DMS114 treated with DMSO at 0.1 percent for 48 hours (cell line): Measurements from ENCODE around the gene PTPN23.

Source experiments
- DNase-seq: peaks from one replicate; lab custom pipeline; 2025; ENCODE audit not compliant: unreplicated experiment; lab: John Stamatoyannopoulos, UW

Gene PTPN23

GRCh38 chr3:47405820-47406761 is 25.3 kb downstream of the PTPN23 start:
- DNase-seq: no peak

DNA sequence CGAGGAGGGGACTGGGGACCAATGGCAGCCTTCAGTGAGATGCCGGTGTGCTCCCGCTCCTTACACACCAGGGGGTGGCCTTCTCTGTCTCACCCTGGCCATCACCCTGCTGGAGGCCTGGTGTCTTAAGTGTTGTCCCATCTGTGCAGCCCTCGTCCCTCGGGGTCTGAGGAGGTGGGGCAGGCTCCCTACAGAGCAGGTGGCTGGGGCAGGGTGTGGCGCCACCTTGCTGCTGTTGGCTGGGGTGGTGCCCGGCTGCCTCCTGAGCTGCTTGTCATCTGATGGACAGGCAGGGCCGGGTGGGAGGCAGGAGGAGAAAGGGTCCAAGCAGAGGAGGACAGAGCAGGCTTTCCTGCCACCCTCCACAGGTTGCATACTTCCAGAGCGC is 25.9 kb downstream of the PTPN23 start:
- DNase-seq: no peak

- no peak for DNase-seq
These were observed 26.4 kb downstream of the PTPN23 start for GRCh38 chr3:47407237-47407636.

DNA sequence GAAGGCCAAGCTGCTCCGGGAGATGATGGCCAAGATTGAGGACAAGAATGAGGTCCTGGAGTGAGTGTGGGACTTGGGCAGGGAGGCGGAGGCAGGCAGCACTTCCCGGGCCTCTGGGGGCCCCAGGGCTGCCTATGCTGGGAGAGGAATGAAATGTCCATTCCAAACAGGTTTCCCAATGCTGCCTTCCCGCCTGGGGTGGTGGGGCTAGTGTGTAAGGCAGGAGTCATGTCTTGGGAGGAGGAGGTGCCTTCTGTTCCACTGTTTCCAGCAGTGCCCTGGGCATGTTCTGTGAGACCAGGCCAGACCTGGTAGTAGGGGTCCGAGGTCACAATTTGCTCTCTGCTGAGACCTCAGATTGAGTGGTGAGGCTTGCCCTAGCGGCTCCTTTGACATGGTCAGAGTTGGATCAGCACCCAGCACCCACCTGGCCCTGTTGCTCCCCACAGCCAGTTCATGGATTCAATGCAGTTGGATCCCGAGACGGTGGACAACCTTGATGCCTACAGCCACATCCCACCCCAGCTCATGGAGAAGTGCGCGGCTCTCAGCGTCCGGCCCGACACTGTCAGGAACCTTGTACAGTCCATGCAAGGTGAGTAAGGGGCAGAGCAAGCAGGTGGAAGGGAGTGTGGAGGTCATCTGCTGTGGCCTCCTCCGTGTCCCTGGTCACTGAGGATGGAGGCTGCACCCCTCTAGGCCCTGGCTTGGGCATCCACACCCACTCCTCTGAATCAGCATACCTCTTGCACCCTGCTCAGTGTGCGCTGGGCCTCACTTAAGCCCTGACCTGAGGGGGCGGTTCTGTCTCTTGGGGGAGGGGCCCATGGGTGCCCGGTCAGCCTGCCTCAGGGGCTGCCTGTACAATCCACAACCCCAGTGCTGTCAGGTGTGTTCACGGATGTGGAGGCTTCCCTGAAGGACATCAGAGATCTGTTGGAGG is 27.3 kb downstream of the PTPN23 start:
- DNase-seq: no peak

DNA sequence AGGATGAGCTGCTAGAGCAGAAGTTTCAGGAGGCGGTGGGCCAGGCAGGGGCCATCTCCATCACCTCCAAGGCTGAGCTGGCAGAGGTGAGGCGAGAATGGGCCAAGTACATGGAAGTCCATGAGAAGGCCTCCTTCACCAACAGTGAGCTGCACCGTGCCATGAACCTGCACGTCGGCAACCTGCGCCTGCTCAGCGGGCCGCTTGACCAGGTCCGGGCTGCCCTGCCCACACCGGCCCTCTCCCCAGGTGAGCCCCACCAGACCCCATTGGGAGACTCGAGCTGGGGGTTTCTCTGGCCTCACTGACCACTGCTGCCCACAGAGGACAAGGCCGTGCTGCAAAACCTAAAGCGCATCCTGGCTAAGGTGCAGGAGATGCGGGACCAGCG is 28.0 kb downstream of the PTPN23 start:
- DNase-seq: no peak

GRCh38 chr3:47409284-47409683 is 28.5 kb downstream of the PTPN23 start:
- DNase-seq: no peak

GRCh38 chr3:47409688-47410416 is 29.0 kb downstream of the PTPN23 start:
- DNase-seq: no peak

GRCh38 chr3:47410417-47410720 is 29.5 kb downstream of the PTPN23 start:
- DNase-seq: no peak

DNA sequence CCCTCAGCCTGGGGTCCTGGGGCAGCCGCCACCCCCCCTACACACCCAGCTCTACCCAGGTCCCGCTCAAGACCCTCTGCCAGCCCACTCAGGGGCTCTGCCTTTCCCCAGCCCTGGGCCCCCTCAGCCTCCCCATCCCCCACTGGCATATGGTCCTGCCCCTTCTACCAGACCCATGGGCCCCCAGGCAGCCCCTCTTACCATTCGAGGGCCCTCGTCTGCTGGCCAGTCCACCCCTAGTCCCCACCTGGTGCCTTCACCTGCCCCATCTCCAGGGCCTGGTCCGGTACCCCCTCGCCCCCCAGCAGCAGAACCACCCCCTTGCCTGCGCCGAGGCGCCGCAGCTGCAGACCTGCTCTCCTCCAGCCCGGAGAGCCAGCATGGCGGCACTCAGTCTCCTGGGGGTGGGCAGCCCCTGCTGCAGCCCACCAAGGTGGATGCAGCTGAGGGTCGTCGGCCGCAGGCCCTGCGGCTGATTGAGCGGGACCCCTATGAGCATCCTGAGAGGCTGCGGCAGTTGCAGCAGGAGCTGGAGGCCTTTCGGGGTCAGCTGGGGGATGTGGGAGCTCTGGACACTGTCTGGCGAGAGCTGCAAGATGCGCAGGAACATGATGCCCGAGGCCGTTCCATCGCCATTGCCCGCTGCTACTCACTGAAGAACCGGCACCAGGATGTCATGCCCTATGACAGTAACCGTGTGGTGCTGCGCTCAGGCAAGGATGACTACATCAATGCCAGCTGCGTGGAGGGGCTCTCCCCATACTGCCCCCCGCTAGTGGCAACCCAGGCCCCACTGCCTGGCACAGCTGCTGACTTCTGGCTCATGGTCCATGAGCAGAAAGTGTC is 30.2 kb downstream of the PTPN23 start:
- DNase-seq: no peak

GRCh38 chr3:47411696-47412452 is 31.1 kb downstream of the PTPN23 start:
- DNase-seq: no peak

DNA sequence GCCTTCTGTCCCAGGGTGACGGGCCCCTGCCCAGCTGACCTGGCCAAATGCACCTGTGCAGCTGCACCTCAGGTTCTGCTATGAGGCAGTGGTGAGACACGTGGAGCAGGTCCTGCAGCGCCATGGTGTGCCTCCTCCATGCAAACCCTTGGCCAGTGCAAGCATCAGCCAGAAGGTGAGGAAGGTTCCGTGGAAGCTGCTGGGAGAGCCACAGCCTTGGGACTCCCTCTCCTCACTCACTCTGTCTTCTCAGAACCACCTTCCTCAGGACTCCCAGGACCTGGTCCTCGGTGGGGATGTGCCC is 31.6 kb downstream of the PTPN23 start:
- no peak for DNase-seq

GRCh38 chr3:47412842-47413520 is 32.2 kb downstream of the PTPN23 start:
- no peak for DNase-seq

GRCh38 chr3:47413751-47414150 is 32.9 kb downstream of the PTPN23 start:
- DNase-seq: no peak

DNA sequence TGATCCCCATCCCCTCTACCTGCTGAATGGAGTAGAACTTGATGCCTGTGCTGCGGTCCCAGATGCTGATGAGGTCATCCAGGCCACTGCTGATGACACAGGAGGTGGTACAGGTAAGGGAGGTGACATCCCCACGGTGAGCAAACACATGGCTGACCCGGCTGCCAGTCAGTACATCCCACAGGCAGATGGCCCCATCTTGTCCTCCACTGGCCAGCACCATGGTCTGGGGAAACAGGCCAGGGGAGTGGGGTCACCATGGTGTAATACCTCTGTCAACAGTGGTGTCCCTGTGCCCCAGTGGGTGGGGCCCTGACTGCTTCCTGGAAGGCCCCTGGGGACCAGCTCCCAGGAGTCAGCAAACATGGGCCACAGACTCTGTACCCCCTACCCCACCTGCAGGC is 33.3 kb downstream of the PTPN23 start:
- no peak for DNase-seq

GRCh38 chr3:47414666-47415587 is 34.1 kb downstream of the PTPN23 start:
- no peak for DNase-seq

DNA sequence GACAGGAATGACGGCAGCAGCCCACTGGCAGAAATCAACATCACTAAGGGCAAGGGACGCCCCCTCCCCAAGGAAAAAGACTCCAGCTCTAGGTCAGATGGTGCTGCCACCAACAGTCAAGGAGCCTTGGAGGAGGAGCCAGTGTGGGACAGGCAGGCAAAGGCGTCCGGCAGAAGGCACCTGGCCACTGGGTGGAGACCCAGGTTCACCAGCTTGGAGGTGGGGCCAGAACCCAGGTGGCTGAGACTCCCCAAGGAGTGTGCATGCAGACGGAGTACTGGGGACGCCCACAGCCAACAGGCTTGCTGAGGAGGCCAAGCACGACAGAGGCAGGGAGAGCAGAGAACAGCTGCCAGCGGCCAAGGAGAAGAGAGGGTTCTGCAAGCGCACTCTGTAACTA is 35.2 kb downstream of the PTPN23 start:
- DNase-seq: no peak

DNA sequence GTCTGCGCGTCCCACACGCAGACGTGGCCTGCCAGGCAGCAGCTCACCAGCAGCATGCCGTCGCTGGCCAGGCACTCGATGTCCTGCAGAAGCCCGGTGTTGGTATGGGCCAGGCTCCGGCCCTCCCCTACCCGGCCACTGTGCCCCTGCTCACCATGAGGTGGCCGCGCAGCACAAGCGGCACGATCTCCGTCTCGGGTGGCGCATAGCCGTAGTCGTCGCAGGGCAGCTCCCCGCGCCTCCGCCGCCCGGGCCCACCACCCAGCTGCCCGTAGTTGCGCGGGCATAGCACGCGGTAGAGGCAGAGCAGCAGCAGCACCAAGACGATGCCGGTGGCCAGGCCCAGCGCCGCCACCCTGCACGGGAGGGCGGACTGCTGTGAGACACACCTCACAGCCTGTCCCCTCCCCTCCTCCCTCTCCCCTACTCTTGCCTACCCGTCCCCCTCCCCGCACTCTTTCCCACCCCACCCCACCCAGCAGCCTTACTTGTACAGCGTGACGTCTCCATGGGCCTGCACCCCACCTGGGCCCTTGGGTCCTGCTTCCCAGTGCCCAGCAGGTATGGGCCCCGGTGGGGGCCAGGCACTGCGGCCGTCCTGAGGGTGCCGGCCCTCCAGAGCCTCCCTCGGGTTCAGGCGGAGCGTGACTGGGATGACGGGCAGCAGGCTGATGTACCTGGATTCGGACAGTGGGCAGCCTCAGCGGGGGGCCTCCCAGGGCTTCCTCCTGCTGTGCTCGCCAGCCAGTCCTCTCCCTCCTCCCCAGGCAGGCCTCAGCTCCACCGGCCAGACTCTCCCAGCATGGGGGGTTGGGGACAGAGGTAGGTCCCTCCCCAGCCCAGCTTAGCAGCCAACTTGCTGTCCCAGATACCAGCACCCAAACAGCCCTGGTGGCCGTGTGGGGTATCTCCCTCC is 37.6 kb downstream of the PTPN23 start:
- no peak for DNase-seq
